HG03196 (cell line): ENCODE measurements around the gene CTSW.
A peak's percentile ranks its signal among the peaks of the same experiment; 100 is the strongest.

Source experiments
- ATAC-seq: cut with Tn5 transposase; IDR thresholded peaks from one replicate; pipeline ENCODE4 v1.9.1; 2021; ENCODE audit not compliant: unreplicated experiment

Gene CTSW

DNA sequence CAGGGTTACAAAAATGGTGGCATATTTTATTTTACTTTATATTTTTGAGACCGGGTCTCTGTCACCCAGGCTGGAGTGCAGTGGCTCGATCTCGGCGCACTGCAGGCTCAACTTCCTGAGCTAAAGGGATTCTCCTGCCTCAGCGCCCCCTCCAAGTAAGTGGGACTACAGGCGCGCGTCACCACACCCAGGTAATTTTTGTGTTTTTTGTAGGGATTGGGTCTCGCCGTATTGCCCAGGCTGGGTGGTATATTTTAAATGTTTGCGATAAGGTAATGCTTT lies 21.2 kb downstream of the CTSW start:
- no peak for ATAC-seq

DNA sequence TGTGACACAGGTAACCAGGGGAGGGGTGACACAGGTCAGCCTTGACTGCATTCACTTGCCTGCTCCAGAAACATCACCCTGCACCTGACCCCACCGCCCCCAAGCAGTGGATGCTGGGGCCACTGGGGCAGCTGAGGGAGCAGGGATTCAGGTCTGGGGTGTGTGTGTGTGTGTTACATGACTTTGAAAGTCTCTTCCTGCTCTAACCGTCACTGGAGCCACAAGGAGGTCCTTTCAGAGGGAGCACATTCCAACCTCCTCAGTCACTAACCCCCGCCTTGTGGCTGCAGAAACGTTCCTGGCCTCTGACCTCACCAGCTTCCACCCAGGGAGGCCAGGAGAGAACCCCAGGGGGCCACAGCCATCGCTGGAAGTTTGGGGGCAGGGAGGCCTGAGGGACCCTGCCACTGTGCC lies 23.4 kb downstream of the CTSW start:
- no peak for ATAC-seq

DNA sequence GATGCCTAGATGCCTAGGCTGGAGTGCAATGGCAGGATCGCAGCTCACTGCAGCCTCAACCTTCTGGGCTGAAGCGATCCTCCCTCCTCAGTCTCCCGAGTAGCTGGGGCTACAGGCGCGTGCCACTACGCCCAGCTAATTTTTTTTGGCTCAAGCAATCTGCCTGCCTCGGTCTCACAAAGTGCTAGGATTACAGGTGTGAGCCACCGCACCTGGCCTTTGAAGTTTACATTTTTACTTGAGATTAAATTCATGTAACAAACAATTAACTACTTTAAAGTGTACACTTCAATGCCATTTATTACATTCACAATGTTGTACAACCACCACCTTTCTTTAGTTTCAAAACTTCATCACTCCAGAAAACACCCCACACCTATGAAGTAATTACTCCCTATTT lies 24.1 kb downstream of the CTSW start:
- ATAC-seq = no peak

DNA sequence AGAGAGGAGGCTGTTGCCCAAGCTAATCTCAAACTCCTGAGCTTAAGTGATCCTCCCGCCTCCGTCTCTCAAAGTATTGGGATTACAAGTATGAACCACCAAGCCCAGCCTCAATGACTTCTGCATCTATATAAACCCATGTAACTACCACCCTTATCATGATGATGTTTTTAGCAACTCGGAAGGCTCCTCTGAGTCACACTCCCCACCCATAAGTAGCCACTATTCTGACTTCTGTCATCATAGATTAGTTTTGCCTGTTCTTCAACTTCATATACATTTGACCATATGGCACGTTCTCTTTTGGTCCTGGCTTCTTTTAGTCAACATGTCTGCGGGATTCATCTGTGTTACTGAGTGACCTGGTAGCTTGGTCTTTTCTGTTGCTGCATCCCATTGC lies 27.0 kb downstream of the CTSW start:
- ATAC-seq = no peak

DNA sequence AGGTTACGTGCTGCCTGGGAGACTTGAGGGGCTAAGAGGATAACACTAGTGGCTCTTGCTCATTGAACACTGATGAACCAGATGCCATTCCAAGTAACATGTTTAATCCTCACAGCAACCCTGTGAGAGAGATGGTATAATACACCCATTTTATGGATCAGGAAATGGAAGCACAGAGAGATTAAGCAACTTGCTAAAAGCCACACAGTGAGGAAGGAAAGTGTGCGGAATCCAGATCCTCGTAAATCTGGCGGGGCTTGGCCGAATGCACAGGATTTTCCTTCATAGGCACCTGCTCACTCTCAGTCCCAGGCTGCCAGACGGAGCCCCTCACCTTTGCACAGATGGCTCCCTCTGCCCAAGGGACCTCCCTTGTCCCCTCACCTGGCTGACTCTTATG lies 28.2 kb downstream of the CTSW start:
- no peak for ATAC-seq

DNA sequence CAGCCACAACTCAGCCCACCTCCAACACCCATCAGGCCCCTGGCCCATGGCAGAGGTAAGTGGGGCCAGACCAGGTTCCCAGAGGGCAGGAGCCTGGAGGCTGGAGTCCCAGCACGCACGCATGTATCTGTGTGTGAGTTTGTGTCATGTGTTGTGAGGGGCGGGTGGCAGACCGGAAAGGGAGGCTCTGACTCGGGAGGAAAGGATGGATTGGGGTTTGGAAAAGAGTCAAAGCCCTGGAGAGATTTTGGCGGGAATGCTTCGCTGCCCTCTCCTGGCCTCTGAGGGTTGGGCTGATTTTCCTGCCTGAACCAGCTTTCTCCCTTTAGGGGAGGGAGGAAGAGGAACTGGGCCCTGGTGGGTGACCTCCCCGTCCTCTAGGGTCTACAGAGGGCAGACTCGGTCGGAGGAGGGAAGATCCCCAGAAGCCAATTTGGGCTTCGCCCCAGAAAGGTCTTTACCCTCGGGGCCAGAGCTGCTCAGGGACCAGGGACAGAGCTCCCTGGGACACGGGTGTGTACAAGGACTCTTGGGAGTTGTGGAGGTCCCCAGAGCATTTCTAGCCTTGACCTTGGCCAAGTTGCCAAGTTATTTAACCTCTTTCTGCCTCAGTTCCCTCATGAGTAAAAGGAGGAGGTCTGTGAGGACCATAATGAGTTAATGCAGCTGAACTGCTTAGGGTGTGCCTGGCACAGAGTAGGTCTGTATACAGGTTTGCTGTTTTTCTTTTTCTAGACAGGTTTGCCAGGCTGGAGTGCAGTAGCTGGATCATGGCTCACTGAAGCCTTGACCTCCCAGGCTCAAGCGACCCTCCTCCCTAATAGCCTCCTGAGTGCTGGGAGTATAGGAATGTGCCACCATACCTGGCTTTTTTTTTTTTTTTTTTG lies 32.3 kb downstream of the CTSW start:
- no peak for ATAC-seq

DNA sequence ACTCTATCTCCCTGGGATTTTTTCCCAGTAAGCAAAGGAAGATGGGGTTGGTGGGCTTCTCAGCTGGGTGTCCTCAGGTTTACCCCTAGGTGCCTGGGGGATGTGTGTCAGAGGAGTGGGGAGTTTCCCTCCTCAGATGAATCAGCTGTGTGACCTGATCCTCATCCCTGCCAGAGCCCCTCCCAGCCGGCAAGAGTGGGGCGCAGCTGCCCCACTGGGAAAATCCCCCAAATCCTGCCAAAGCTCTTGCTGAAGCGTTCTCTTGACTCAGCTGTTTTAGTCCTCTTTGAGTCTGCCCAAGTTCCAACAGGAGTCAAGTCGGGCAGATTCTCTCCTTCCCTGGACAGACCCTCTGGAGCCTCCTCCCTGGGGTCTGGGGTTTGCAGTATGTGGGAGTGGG lies 33.2 kb downstream of the CTSW start:
- ATAC-seq = no peak

DNA sequence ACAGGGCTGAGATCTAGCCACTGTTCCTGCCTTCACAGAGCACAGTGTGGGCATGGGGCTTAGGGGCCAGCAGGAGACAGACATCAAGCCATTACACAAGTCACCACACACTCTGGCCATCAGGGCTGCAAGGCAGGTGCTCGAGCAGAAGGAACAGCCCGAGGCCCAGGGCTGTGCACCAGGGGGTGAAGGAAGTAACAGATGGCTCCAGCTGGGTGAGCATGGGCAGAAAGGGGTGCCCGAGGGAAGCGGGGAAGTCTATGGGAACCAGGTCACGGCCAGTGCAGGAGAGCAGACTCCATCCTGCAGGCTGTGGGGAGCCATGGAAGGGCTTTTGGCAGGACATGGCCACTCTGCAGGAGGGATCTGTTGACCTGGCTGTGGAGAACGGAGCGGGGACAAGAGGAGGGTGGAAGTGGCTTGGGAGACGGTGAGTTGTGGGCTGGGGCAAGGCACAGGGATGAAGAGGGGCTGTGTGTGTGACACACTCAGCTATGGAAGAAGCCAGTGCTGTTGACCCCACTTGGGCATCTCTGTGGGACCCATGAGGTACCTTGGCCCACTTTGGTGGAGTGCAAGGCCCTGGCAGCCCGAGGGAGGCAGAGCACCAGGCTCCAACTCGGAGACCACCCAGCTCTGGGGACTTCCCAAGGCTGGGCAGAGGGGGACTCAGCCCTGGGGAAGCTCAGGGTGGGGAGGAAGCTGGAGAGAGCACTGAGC lies 35.6 kb downstream of the CTSW start:
- no peak for ATAC-seq

DNA sequence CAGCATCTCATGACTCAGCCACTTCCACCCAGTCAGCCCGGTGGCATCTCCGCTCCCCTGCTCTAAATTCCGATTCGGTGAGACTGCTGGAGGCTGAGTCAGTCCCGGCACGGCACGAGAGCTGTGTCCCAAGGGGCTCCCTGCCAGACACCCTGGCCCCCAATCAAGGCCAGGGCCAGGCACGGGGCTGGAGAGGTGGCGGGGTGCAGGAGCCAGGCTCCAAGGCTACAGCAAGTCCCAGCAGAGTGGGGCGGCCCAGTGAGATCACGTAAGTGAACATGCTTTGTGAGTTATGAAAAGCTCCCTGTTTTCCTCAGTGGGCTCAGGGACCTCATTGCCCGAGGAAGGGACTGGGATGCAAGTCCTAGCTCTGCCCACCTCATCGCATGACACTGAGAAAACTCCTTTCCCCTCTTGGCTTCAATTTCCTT lies 36.2 kb downstream of the CTSW start:
- no peak for ATAC-seq

DNA sequence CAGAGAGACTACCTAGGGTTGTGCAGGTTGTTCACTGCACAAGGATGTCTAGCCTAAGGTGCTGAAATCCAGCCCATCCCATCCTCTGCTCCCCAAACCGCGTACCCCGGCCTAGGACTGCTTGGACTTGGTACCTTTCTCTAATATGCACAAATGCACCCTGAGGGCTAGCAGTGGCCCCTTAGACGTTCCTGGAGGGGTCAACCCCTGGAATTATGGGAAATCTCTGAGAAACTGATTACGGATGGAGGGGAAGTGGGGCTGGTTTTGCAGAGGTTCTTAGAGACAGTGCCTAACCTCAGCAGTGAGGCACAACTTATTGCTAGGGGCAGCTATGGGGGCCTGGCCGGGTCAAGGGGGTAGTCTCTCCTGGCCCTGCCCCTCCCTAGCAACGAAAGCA lies 36.8 kb downstream of the CTSW start:
- no peak for ATAC-seq

DNA sequence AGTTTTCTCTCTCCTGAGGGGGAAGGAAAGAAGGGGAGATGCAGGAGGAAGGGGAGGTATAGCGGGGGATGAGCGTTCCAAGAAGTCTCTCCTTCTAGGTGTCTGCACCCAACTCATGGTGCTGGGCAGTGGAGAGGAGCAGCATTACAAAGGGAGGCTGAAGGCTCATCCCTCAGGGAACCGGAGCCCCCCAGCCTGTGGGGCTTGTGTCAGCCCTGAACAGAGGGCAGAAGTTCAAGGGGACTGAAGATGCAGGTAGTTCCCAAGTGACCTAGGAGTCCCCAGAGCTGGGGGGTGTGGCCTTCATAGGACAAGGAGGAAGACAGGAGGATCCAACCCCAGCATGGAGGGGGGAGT lies 37.4 kb downstream of the CTSW start:
- no peak for ATAC-seq

DNA sequence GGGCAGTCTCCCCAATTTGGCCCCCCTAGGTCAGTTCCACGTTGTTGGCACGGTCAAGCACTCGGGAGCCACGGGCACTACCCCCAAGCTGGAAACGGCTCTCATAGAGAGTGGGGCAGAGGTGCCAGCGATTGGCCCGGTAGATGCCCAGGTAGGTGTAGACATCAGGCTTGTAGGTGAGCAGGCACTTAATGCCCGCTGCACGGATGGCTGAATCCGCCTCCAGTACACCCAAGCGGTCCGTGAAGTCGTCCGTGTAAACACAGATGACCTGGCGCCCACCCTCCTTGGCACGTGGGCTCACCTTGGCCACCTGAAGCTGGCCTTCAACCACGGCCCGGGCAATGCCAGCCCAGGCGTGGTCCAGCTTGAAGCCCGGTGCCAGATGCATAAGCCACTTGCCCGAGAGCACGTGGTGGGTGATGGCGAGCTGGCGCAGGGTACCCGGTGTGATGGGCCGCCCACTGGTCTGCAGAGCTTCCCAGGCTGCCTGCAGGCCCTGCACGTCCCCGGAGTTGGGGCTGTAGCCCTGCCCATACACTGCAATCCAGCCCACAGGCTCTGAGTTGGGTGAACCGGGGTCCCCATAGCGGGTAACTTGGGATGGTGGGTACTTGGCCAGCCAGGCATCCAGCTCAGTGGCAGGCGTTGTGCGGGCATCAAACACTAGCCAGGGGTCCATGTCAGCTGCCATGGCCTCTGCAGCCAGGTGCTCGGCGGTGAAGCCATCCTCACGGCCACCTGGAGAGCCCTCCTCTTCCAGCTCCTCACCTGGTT lies 38.0 kb downstream of the CTSW start:
- ATAC-seq = no peak

DNA sequence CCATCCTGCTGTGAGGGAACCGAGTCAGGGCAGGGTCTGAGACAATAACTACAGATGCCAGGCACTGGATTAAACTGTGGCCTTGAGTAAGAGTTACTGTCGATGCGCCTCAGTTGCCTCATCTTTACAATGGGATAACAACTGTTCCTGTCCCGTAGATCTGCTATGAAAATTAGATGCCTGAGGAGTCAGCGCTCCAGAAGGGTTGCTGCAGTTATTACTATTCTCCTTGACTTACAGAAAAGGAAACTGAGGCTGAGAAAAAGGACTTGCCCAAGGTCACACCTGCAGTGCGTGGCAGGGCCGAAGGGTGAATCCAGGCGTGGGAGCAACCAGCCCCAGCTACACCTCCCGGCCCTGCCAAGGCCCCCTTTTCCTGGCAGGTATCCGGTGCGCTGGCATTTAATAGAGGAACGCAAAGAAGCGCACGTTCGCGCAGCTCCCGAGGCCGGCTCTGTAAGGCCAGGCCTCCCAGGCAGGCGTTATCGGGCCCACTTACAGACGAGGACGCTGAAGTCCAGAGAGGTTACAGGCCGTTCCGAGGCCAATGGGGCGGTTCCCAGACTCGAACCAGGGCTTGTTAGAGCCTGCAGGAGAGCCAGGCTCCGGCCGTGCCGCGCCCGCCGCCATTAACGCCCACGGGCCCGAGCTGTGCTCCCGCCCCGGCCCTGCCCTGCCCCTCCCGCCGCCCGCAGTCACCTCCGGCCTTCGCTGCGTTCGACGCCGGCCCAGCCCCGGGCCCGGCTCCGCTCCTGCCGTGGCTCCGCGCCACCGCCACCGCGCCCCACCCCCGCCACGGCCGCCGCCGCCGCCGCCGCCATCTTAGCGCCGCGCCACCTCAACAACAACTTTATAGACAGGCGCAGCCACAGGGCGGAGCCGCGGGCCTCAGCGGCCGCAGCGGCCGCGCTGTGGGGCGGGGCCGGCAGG lies 38.8 kb downstream of the CTSW start, which contains the start of gene C11orf68:
TSS of gene C11orf68 (minus strand) at position 852 of the 930 bp plus-strand sequence. CDS start at position 821, 31 bp downstream.
- peak; percentile 50 for ATAC-seq

DNA sequence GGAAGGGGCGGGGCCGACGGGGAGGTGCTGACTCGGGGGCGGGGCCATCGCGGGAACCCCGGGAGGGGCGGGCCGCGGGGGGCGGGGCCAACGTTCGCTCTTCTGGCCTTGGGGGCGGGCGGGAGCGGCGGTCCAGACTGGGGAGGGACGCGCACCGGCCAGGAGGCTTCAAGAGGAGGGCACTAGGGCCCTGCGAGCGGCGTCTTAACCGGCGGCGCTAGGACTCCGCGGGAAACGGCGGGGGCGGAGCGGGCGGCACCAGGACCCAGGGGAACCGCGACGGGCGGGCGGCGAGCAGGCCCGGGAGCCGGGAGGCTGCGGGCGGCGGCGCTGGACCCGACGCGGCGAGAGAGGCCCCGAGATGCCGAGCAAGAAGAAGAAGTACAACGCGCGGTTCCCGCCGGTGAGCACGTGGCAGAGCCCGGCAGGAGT lies 39.5 kb downstream of the CTSW start, which contains the start of gene DRAP1:
TSS of gene DRAP1 (plus strand) at position 286 of the 432 bp plus-strand sequence. CDS start at position 362, 76 bp downstream.
- peak; percentile 73 for ATAC-seq

DNA sequence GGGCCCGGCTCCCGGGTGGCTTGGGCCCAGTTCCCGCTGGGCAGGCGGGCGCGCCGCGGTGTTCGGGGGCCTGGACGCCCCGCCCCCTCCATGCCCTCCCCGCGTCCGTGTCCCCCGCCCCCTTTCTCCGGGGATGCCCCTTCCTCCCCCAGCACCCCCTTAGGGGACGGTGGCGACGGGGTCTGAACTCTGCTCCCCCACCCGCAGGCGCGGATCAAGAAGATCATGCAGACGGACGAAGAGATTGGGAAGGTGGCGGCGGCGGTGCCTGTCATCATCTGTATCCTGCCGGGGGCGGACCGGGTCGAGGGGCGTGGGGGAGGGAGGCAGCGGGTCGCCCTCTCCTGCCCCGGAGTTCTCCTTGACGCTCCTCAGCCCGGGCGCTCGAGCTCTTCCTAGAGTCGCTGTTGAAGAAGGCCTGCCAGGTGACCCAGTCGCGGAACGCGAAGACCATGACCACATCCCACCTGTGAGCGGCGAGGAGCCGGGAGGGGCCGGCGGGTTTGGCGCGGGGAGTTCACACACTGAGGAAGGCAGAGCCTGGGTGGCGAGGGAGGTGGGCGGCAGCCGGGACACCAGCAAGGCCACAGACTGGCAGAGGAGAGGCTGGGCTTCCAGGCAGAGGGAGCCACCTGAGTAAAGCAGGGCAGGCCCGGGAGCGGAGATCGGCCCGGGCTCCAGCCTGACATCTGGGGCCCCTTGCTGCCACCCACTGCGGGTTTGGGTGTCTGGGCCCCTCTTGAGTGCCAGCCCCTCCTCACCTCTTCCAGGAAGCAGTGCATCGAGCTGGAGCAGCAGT lies 40.1 kb downstream of the CTSW start:
- ATAC-seq = peak; percentile 28

DNA sequence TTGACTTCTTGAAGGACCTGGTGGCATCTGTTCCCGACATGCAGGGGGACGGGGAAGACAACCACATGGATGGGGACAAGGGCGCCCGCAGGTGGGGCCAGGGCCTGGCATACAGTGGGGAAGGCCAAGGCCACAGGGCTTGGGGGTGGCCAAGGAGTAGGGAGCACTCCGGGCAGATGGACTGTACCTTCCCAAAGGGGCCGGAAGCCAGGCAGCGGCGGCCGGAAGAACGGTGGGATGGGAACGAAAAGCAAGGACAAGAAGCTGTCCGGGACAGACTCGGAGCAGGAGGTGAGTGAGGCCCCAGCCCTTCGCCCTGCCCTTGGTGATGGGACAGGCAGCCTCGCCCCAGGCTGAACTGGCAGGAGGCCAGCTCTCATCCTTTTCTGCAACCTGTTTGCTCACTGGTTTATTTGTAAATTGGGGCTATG lies 40.8 kb downstream of the CTSW start:
- ATAC-seq = no peak

DNA sequence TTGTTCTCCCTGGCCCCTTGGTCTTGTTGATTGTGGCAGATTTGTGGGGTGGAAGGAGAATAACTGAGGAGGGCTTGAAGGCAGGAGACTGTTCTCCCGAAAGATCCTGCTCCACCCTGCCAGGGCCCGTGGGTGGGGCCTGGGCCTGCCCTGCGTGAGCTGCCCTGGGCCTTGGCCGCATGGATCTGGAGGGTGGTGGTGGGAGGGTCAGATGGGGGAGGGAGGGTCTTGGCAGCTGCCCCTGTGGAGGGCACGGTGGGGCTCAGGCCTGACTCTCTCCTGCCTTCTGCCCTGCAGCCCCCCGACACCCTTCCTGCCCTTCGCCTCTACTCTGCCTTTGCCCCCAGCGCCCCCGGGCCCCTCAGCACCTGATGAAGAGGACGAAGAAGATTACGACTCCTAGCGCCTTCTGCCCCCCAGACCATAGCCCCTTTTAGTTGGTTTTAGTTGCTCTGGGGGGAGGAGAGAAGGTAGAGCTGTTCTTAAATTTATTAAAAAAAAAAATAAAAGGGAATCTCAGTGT lies 41.5 kb downstream of the CTSW start:
- no peak for ATAC-seq

DNA sequence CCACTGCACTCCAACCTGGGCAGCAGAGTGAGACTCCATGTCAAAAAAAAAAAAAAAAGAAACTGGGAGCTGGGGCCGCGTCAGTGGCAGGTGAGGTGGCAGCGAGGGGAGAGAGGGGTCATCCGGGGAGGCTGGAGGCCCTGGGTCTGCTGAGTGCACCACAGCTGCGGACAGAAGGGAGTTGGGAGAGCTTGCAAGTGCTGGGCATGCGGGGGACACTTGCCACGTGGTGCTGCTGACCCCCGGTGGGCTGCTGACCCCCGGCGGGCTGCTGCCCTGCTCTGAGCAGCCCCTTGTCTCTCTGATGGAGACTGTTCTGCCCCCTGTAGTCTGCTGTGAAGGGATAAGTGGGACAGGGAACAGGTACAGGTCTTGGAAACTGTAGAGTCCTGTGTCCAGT lies 42.2 kb downstream of the CTSW start:
- ATAC-seq = no peak

DNA sequence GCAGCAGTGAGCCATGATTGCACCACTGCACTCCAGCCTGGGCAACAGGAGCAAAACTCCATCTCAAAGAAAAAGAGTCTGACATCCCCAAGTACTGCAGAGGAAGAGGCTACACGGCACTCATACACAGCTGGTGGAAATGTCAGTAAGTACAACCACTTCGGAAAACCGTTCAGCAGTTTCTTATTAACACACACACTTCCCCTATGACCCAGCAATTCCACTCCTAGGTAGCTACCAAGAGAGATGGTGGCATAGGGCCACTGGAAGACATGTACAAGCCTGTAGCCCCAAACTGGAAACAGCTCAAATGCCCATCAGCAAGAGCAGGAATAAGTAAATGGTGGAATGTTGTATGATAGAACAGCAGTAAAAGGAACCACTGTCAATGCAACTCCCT lies 42.9 kb downstream of the CTSW start:
- no peak for ATAC-seq
